H9 (cell line): ENCODE results near the gene HIVEP1. TPM values are rescaled to one million over a fixed set of nuclear protein-coding genes. Genes with fewer than 3 reads are reported as not detected.

Experiments used
- DNase-seq: peaks from one replicate; pipeline ENCODE4 v3.0.0-alpha.2; 2017
- H2AFZ ChIP-seq: one replicate; pipeline ENCODE4 v1.6.1; 2013; ENCODE audit warnings: mild to moderate bottlenecking, low read length, control low read depth, moderate library complexity
- H2AK5ac ChIP-seq: 2 replicates; pipeline ENCODE4 v1.6.1; 2013; ENCODE audit warnings: low read length, control low read depth, mixed read lengths; ENCODE audit not compliant: insufficient read length
- H2BK120ac ChIP-seq: one replicate; pipeline ENCODE4 v1.6.1; 2013; ENCODE audit warnings: low read depth, mild to moderate bottlenecking, low read length, control low read depth, inconsistent platforms; ENCODE audit not compliant: poor library complexity, severe bottlenecking
- H2BK12ac ChIP-seq: 2 replicates; pipeline ENCODE4 v1.6.1; 2013; ENCODE audit warnings: low read length, control low read depth, mixed read lengths, low read depth; ENCODE audit not compliant: insufficient read length
- H2BK15ac ChIP-seq: 2 replicates; pipeline ENCODE4 v1.6.1; 2013; ENCODE audit warnings: low read depth, low read length, control low read depth
- H2BK20ac ChIP-seq: one replicate; pipeline ENCODE4 v1.6.1; 2013; ENCODE audit warnings: low read depth, mild to moderate bottlenecking, low read length, control low read depth, inconsistent platforms; ENCODE audit not compliant: poor library complexity, severe bottlenecking
- H2BK5ac ChIP-seq: 2 replicates; pipeline ENCODE4 v1.6.1; 2013; ENCODE audit warnings: low read length, control low read depth, mixed read lengths; ENCODE audit not compliant: insufficient read length
- H3K14ac ChIP-seq: 2 replicates; pipeline ENCODE4 v1.6.1; 2013; ENCODE audit warnings: low read length, control low read depth; ENCODE audit not compliant: insufficient read depth
- H3K18ac ChIP-seq: 2 replicates; pipeline ENCODE4 v1.6.1; 2013; ENCODE audit warnings: low read depth, mild to moderate bottlenecking, mixed read lengths, low read length, control low read depth; ENCODE audit not compliant: insufficient read length
- H3K23ac ChIP-seq: 2 replicates; pipeline ENCODE4 v1.6.1; 2013; ENCODE audit warnings: low read length, control low read depth, mixed read lengths, low read depth; ENCODE audit not compliant: insufficient read length
- H3K23me2 ChIP-seq: 2 replicates; pipeline ENCODE4 v1.6.1; 2013; ENCODE audit warnings: low read depth, mild to moderate bottlenecking, mixed read lengths, low read length, control low read depth; ENCODE audit not compliant: insufficient read length, poor library complexity, severe bottlenecking
- H3K27ac ChIP-seq: 2 replicates; pipeline ENCODE4 v1.5.1; 2013; ENCODE audit warnings: low read length, control low read depth, mixed read lengths, low read depth; ENCODE audit not compliant: insufficient read length
- H3K27me3 ChIP-seq: 2 replicates; pipeline ENCODE4 v1.6.1; 2013; ENCODE audit warnings: low read length, control low read depth, inconsistent platforms; ENCODE audit not compliant: insufficient read depth
- H3K4ac ChIP-seq: 2 replicates; pipeline ENCODE4 v1.6.1; 2013; ENCODE audit warnings: low read depth, mild to moderate bottlenecking, control low read depth, inconsistent platforms, low read length, moderate library complexity
- H3K4me1 ChIP-seq: 2 replicates; pipeline ENCODE4 v1.6.1; 2013; ENCODE audit warnings: low read length, control low read depth, inconsistent platforms; ENCODE audit not compliant: insufficient read depth
- H3K4me2 ChIP-seq: 2 replicates; pipeline ENCODE4 v1.6.1; 2013; ENCODE audit warnings: low read length, control low read depth, mixed read lengths; ENCODE audit not compliant: insufficient read length, insufficient read depth
- H3K56ac ChIP-seq: 2 replicates; pipeline ENCODE4 v1.6.1; 2013; ENCODE audit warnings: low read depth, mild to moderate bottlenecking, mixed read lengths, low read length, control low read depth; ENCODE audit not compliant: insufficient read length
- H3K79me1 ChIP-seq: 2 replicates; pipeline ENCODE4 v1.6.1; 2013; ENCODE audit warnings: low read depth, mild to moderate bottlenecking, moderate library complexity, low read length, control low read depth, inconsistent platforms; ENCODE audit not compliant: insufficient read depth, poor library complexity, severe bottlenecking
- H3K79me2 ChIP-seq: 2 replicates; pipeline ENCODE4 v1.6.1; 2013; ENCODE audit warnings: low read length, control low read depth, inconsistent platforms; ENCODE audit not compliant: insufficient read depth
- H3K9ac ChIP-seq: 2 replicates; pipeline ENCODE4 v1.6.1; 2013; ENCODE audit warnings: low read length, control low read depth, mixed read lengths; ENCODE audit not compliant: insufficient read length; ENCODE audit errors: extremely low read depth
- H3K9me3 ChIP-seq: one replicate; pipeline ENCODE4 v1.6.1; 2013; ENCODE audit warnings: low read depth, low read length, inconsistent platforms; ENCODE audit not compliant: control insufficient read depth
- H3T11ph ChIP-seq: one replicate; pipeline ENCODE4 v1.6.1; 2013; ENCODE audit warnings: mild to moderate bottlenecking, low read length, control low read depth, inconsistent platforms
- H4K20me1 ChIP-seq: one replicate; pipeline ENCODE4 v1.6.1; 2013; ENCODE audit not compliant: control insufficient read depth, insufficient read length, insufficient read depth
- H4K5ac ChIP-seq: 2 replicates; pipeline ENCODE4 v1.6.1; 2013; ENCODE audit warnings: low read depth, mild to moderate bottlenecking, mixed read lengths, low read length, control low read depth; ENCODE audit not compliant: insufficient read length
- H4K8ac ChIP-seq: replicated peaks from 2 replicates; pipeline ENCODE4 v1.6.1; 2013; ENCODE audit warnings: low read length, control low read depth, mixed read lengths, low read depth; ENCODE audit not compliant: insufficient read length
- H4K91ac ChIP-seq: 2 replicates; pipeline ENCODE4 v1.6.1; 2013; ENCODE audit warnings: low read depth, mild to moderate bottlenecking, moderate library complexity, mixed read lengths, low read length, control low read depth; ENCODE audit not compliant: insufficient read length
- H3K27ac Mint-ChIP-seq, 3 experiments: 2 replicates in 2 of 3; 3 replicates in 1 of 3; pipeline ENCODE4 v1.8.0; 2020 to 2021; ENCODE audit warnings: mixed read lengths in 3 of 3, mild to moderate bottlenecking in 1 of 3, moderate library complexity in 1 of 3
- H3K27me3 Mint-ChIP-seq: 2 replicates; pipeline ENCODE4 v1.8.0; 2021; ENCODE audit warnings: low read depth, mild to moderate bottlenecking, moderate library complexity, mixed read lengths
- H3K36me3 Mint-ChIP-seq, 3 experiments: 2 replicates in 2 of 3; 3 replicates in 1 of 3; pipeline ENCODE4 v1.8.0; 2020 to 2021; ENCODE audit warnings: low read depth in 3 of 3, mixed read lengths in 3 of 3; ENCODE audit not compliant: insufficient read depth in 1 of 3
- H3K4me1 Mint-ChIP-seq, 2 experiments: 2 replicates each; pipeline ENCODE4 v1.8.0; 2020; ENCODE audit warnings: mixed read lengths in 2 of 2
- H3K4me3 Mint-ChIP-seq, 2 experiments: 2 replicates in 1 of 2; 3 replicates in 1 of 2; pipeline ENCODE4 v1.8.0; 2020 to 2021; ENCODE audit warnings: mild to moderate bottlenecking in 2 of 2, mixed read lengths in 2 of 2, moderate library complexity in 1 of 2
- H3K9me3 Mint-ChIP-seq, 2 experiments: 2 replicates in 1 of 2; 3 replicates in 1 of 2; pipeline ENCODE4 v1.8.0; 2020; ENCODE audit warnings: mild to moderate bottlenecking in 2 of 2, mixed read lengths in 2 of 2, moderate library complexity in 1 of 2
- WGBS: extraction: QIAGEN DNeasy Blood & Tissue Kit; methylation state at CpG from one replicate; pipeline ENCODE4 v1.1.7; 2013; ENCODE audit warnings: missing lambda C conversion rate, low lambda C conversion rate, mixed read lengths; ENCODE audit not compliant: insufficient read length; ENCODE audit errors: extremely low coverage; 5-methylcytosine and 5-hydroxymethylcytosine counted together
- total RNA-seq: library from RNA; stranded (reverse); gene quantifications from 2 replicates; pipeline ENCODE4 v1.2.1, GENCODE V29; 2021
- TF ChIP-seq, protein P1 (sequence below): fragments of 200-600 bp; sonication (generic); conservative IDR thresholded peaks from 3 replicates; pipeline ENCODE4 v1.8.0; 2021; ENCODE audit warnings: antibody characterized with exemption, mild to moderate bottlenecking

Gene HIVEP1
- total RNA-seq, 1 experiment from 2014 or later = 44.2 TPM

GRCh38 chr6:12034837-12035236, 22.7 kb downstream of the HIVEP1 start:
- no peaks in the 10 kb centered on the region for H3K27me3 ChIP-seq
- no peaks in the 10 kb centered on the region for H3K27me3 Mint-ChIP-seq
- no peak overlapping the region for H3K27ac ChIP-seq
- no peak overlapping the region for H3T11ph ChIP-seq
- peaks cover 3 to 4% of the 10 kb centered on the region in 2 experiments; a peak in 1 of 5 replicates for H3K9me3 Mint-ChIP-seq
- H3K27ac Mint-ChIP-seq = peak overlapping the region in 2 of 3 experiments; percentile 8 to 12; a peak in 2 of 7 replicates
- H3K79me2 ChIP-seq = peaks cover 29% of the 10 kb centered on the region; the same call in 1 of the 2 replicates
- peaks cover 4% of the 10 kb centered on the region for H3K79me1 ChIP-seq
- H3K14ac ChIP-seq = no peak overlapping the region
- no peak overlapping the region for H4K5ac ChIP-seq
- no peak overlapping the region for H3K4me3 Mint-ChIP-seq
- no CpG with 5 or more reads among the region's 5 CpGs for WGBS
- H3K4me1 ChIP-seq = peaks cover 8% of the 10 kb centered on the region; the same call in 1 of the 2 replicates
- H3K23me2 ChIP-seq = no peaks in the 10 kb centered on the region
- H3K9me3 ChIP-seq = no peaks in the 10 kb centered on the region
- TF ChIP-seq, protein P1, sequence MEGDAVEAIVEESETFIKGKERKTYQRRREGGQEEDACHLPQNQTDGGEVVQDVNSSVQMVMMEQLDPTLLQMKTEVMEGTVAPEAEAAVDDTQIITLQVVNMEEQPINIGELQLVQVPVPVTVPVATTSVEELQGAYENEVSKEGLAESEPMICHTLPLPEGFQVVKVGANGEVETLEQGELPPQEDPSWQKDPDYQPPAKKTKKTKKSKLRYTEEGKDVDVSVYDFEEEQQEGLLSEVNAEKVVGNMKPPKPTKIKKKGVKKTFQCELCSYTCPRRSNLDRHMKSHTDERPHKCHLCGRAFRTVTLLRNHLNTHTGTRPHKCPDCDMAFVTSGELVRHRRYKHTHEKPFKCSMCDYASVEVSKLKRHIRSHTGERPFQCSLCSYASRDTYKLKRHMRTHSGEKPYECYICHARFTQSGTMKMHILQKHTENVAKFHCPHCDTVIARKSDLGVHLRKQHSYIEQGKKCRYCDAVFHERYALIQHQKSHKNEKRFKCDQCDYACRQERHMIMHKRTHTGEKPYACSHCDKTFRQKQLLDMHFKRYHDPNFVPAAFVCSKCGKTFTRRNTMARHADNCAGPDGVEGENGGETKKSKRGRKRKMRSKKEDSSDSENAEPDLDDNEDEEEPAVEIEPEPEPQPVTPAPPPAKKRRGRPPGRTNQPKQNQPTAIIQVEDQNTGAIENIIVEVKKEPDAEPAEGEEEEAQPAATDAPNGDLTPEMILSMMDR = no peak
- no peak overlapping the region for H3K9ac ChIP-seq
- no peak overlapping the region for H3K4ac ChIP-seq
- no peak for DNase-seq
- no peak overlapping the region for H3K18ac ChIP-seq
- H3K4me1 Mint-ChIP-seq = peaks cover 48 to 60% of the 10 kb centered on the region in 2 experiments
- H4K8ac ChIP-seq = no peak overlapping the region
- no peak overlapping the region for H2BK120ac ChIP-seq
- no peak overlapping the region for H2AK5ac ChIP-seq
- no peak overlapping the region for H3K56ac ChIP-seq
- H4K91ac ChIP-seq = no peak overlapping the region
- no peak overlapping the region for H2AFZ ChIP-seq
- H3K4me2 ChIP-seq = no peak overlapping the region
- H3K23ac ChIP-seq = peak overlapping the region; percentile 76
- no peak overlapping the region for H2BK20ac ChIP-seq
- H4K20me1 ChIP-seq = no peaks in the 10 kb centered on the region
- no peak overlapping the region for H2BK15ac ChIP-seq
- no peak overlapping the region for H2BK12ac ChIP-seq
- H3K36me3 Mint-ChIP-seq = peaks cover 9 to 22% (median 15%) of the 10 kb centered on the region in 3 experiments
- H2BK5ac ChIP-seq = no peak overlapping the region
